PC-3 (cell line): ENCODE measurements around the gene ID1. TPM values are rescaled to one million over a fixed set of nuclear protein-coding genes. Genes with fewer than 3 reads are reported as not detected.

ENCODE experiments used
- ATAC-seq: fragments of 200-7000 bp; cut with Tn5 transposase; 2 replicates; pipeline ENCODE4 v1.9.1; 2020; ENCODE audit warnings: mild to moderate bottlenecking, moderate library complexity
- BruUV-seq: library from RNA; stranded (reverse); fragments of 400-500 nt; replicated peaks from 2 replicates; lab custom pipeline; 2021; lab: Mats Ljungman, UMichigan
- CTCF ChIA-PET: fragments of 300-600 bp; sonication (Branson Sonifier 250); formaldehyde crosslinking; loops from one replicate; lab custom pipeline; 2022; ENCODE audit warnings: antibody characterized with exemption; lab: Charles Lee
- POLR2A ChIA-PET: fragments of 300-600 bp; sonication (Branson Sonifier 250); formaldehyde crosslinking; loops from one replicate; lab custom pipeline; 2022; ENCODE audit warnings: antibody characterized with exemption; ENCODE audit not compliant: unreplicated experiment; lab: Charles Lee
- DNase-seq: peaks from one replicate; pipeline ENCODE4 v3.0.0-alpha.2; 2015
- H2AFZ ChIP-seq: fragments of 300-600 bp; sonication (generic); 2 replicates; pipeline ENCODE4 v1.6.0; 2016; ENCODE audit warnings: antibody characterized with exemption, low read length
- H3F3A ChIP-seq: fragments of 300-600 bp; sonication (generic); one replicate; pipeline ENCODE4 v1.6.0; 2017; ENCODE audit warnings: antibody characterized with exemption, low read length, control low read depth, mild to moderate bottlenecking; ENCODE audit not compliant: unreplicated experiment
- H3K27ac ChIP-seq: fragments of 300-600 bp; sonication (generic); 2 replicates; pipeline ENCODE4 v1.5.1; 2016; ENCODE audit warnings: mild to moderate bottlenecking, low read length
- H3K27me3 ChIP-seq: fragments of 300-600 bp; sonication (generic); 2 replicates; pipeline ENCODE4 v1.6.1; 2016; ENCODE audit warnings: low read length, mixed read lengths
- H3K36me3 ChIP-seq: fragments of 300-600 bp; sonication (generic); 2 replicates; pipeline ENCODE4 v1.6.1; 2016; ENCODE audit warnings: low read depth, mixed run types, low read length, mixed read lengths
- H3K4me1 ChIP-seq: fragments of 300-600 bp; sonication (generic); 2 replicates; pipeline ENCODE4 v1.5.1; 2016; ENCODE audit warnings: low read length; ENCODE audit not compliant: insufficient read depth
- H3K4me2 ChIP-seq: fragments of 300-600 bp; sonication (generic); 2 replicates; pipeline ENCODE4 v1.6.0; 2016; ENCODE audit warnings: low read length
- H3K4me3 ChIP-seq: fragments of 300-600 bp; sonication (generic); 2 replicates; pipeline ENCODE4 v1.5.1; 2016; ENCODE audit warnings: mild to moderate bottlenecking, low read length, mixed read lengths
- H3K79me2 ChIP-seq: fragments of 300-600 bp; sonication (generic); 2 replicates; pipeline ENCODE4 v1.6.1; 2017; ENCODE audit warnings: low read length, mixed read lengths
- H3K9ac ChIP-seq: fragments of 300-600 bp; sonication (generic); 2 replicates; pipeline ENCODE4 v1.6.0; 2016; ENCODE audit warnings: mild to moderate bottlenecking, low read length
- H3K9me2 ChIP-seq: fragments of 300-600 bp; sonication (generic); replicated peaks from 2 replicates; pipeline ENCODE4 v1.6.1; 2016; ENCODE audit warnings: mixed run types, low read length, mixed read lengths
- H3K9me3 ChIP-seq: fragments of 300-600 bp; sonication (generic); 2 replicates; pipeline ENCODE4 v1.6.1; 2016; ENCODE audit warnings: low read length, mixed read lengths
- H4K20me1 ChIP-seq: fragments of 300-600 bp; sonication (generic); 2 replicates; pipeline ENCODE4 v1.6.1; 2016; ENCODE audit warnings: low read length, mixed read lengths
- CTCF ChIP-seq: fragments of 300-600 bp; sonication (generic); conservative IDR thresholded peaks from 2 replicates; pipeline ENCODE4 v1.5.1; 2017; ENCODE audit warnings: antibody characterized with exemption, low read depth, mild to moderate bottlenecking, low read length
- EZH2 ChIP-seq: fragments of 300-600 bp; sonication (generic); IDR thresholded peaks from one replicate; pipeline ENCODE4 v1.6.1; 2017; ENCODE audit warnings: antibody characterized with exemption, mild to moderate bottlenecking, low read length; ENCODE audit not compliant: unreplicated experiment
- EZH2phosphoT487 ChIP-seq: fragments of 300-600 bp; sonication (generic); IDR thresholded peaks from 2 replicates; pipeline ENCODE4 v1.6.1; 2018; ENCODE audit warnings: mild to moderate bottlenecking, antibody characterized with exemption, low read length, borderline replicate concordance
- intact Hi-C: fragments of 100-400 bp; cut with micrococcal nuclease; formaldehyde crosslinking; loops from 2 replicates; pipeline ENCODE4 v1.9.0; 2023
- total RNA-seq: library from RNA; depleted of rRNA; stranded (reverse); fragments of >200 nt; gene quantifications from 2 replicates; pipeline ENCODE4 v1.2.3, GENCODE V29; 2014

Gene ID1
- total RNA-seq, 1 experiment from 2014 or later: 774 TPM

- POLR2A ChIA-PET: interaction anchor here (0.6 to 1.0 kb wide), 2 partner anchors 43 to 46 kb away, joined by 5 to 7 read pairs; partner anchors contain the start of gene ID1
- no peak for TF ChIP-seq CTCF
- no peak for TF ChIP-seq EZH2
- no peak for TF ChIP-seq EZH2phosphoT487
- Histone ChIP-seq H3K4me2 (no peak overlapping the region), H3K9me2 (no peaks in the 10 kb centered on the region), H3K36me3 (peaks cover 42% of the 10 kb centered on the region), H3K79me2 (no peaks in the 10 kb centered on the region), H3F3A (peaks cover 13% of the 10 kb centered on the region), H4K20me1 (no peaks in the 10 kb centered on the region), H3K4me1 (peaks cover 59% of the 10 kb centered on the region), H3K27ac (0 out of 2 replicates have a peak overlapping the region, but pooled peaks have one; percentile 95), H3K4me3 (no peak overlapping the region), H2AFZ (no peak overlapping the region), H3K9me3 (no peaks in the 10 kb centered on the region), H3K27me3 (no peaks in the 10 kb centered on the region), H3K9ac (no peak overlapping the region)
- DNase-seq (no peak), ATAC-seq (no peak)
- CTCF ChIA-PET: interaction anchor here (1.0 to 4.1 kb wide), 7 partner anchors 11 to 161 kb away, joined by 3 to 118 read pairs (median 9); partner anchors contain the start of gene ID1
- BruUV-seq: no TSS peak
- intact Hi-C loops: loop anchor here (5.0 kb wide), 1 partner anchor 160 kb away; the partner anchor contains the start of gene BCL2L1
Measured at GRCh38 chr20:31562241-31562640, 42.8 kb upstream of the ID1 start.

GRCh38 chr20:31564284-31564683 lies 40.8 kb upstream of the ID1 start:
- Histone ChIP-seq H3F3A (peaks cover 11% of the 10 kb centered on the region), H3K4me3 (no peak overlapping the region), H4K20me1 (no peaks in the 10 kb centered on the region), H3K9ac (no peak overlapping the region), H3K79me2 (no peaks in the 10 kb centered on the region), H3K27ac (no peak overlapping the region), H3K9me3 (no peaks in the 10 kb centered on the region), H2AFZ (no peak overlapping the region), H3K4me1 (peaks cover 64% of the 10 kb centered on the region), H3K4me2 (no peak overlapping the region), H3K36me3 (peaks cover 43% of the 10 kb centered on the region), H3K27me3 (no peaks in the 10 kb centered on the region), H3K9me2 (no peaks in the 10 kb centered on the region)
- DNase-seq: no peak
- no peak for ATAC-seq
- POLR2A ChIA-PET: no interaction called here
- no peak for TF ChIP-seq EZH2phosphoT487
- TF ChIP-seq EZH2: no peak
- TF ChIP-seq CTCF: no peak
- no TSS peak for BruUV-seq
- intact Hi-C loops: loop anchor here (5.0 kb wide), 1 partner anchor 158 kb away; the partner anchor contains the start of gene BCL2L1
- CTCF ChIA-PET: no interaction called here

GRCh38 chr20:31565699-31566318 lies 39.3 kb upstream of the ID1 start:
- Histone ChIP-seq H3K27ac (peak overlapping the region; percentile 66), H3K9ac (0 out of 2 replicates have a peak overlapping the region, but pooled peaks have one; percentile 8), H3K4me1 (peaks cover 56% of the 10 kb centered on the region), H3F3A (no peaks in the 10 kb centered on the region), H3K4me3 (no peak overlapping the region), H2AFZ (no peak overlapping the region), H3K9me2 (no peaks in the 10 kb centered on the region), H3K9me3 (no peaks in the 10 kb centered on the region), H3K27me3 (no peaks in the 10 kb centered on the region), H3K36me3 (peaks cover 40% of the 10 kb centered on the region), H4K20me1 (no peaks in the 10 kb centered on the region), H3K4me2 (peak overlapping the region; percentile 45), H3K79me2 (no peaks in the 10 kb centered on the region)
- CTCF ChIA-PET: interaction anchor here (0.5 to 6.4 kb wide), 2 partner anchors 46 to 68 kb away, joined by 6 to 86 read pairs; no protein-coding TSS in a partner anchor
- intact Hi-C loops: no loop called here
- POLR2A ChIA-PET: interaction anchor here (0.7 to 1.1 kb wide), 2 partner anchors 39 to 47 kb away, joined by 4 read pairs; partner anchors contain the start of gene ID1
- BruUV-seq: no TSS peak
- TF ChIP-seq EZH2 (no peak), EZH2phosphoT487 (no peak), CTCF (no peak)
- ATAC-seq: no peak
- DNase-seq: peak; percentile 39
